GM23338 (cell line): ENCODE measurements around the gene HEMK1. TPM values are rescaled to one million over a fixed set of nuclear protein-coding genes. Genes with fewer than 3 reads are reported as not detected.

Experiments used
- ATAC-seq: fragments of 200-7000 bp; cut with Tn5 transposase; 3 replicates; pipeline ENCODE4 v1.9.1; 2020
- DNase-seq: peaks from one replicate; pipeline ENCODE4 v3.0.0-alpha.2; 2015; ENCODE audit warnings: low spot score
- H2AFZ ChIP-seq: fragments of 200-600 bp; sonication (generic); 2 replicates; pipeline ENCODE4 v1.8.0; 2016; ENCODE audit warnings: antibody characterized with exemption, mild to moderate bottlenecking, moderate library complexity
- H3F3A ChIP-seq: fragments of 200-600 bp; sonication (generic); replicated peaks from 2 replicates; pipeline ENCODE4 v1.8.0; 2017; ENCODE audit warnings: antibody characterized with exemption, mixed run types, low read depth
- H3K27ac ChIP-seq: fragments of 200-600 bp; sonication (generic); 2 replicates; pipeline ENCODE4 v1.6.1; 2016; ENCODE audit warnings: low read depth
- H3K27me3 ChIP-seq: fragments of 200-600 bp; sonication (generic); 2 replicates; pipeline ENCODE4 v1.8.0; 2016; ENCODE audit warnings: mild to moderate bottlenecking, mixed run types, moderate library complexity; ENCODE audit not compliant: insufficient read depth
- H3K36me3 ChIP-seq: fragments of 200-600 bp; sonication (generic); 2 replicates; pipeline ENCODE4 v1.8.0; 2016; ENCODE audit warnings: mild to moderate bottlenecking; ENCODE audit not compliant: insufficient read depth
- H3K4me1 ChIP-seq: fragments of 200-600 bp; sonication (generic); 2 replicates; pipeline ENCODE4 v1.8.0; 2016; ENCODE audit warnings: mild to moderate bottlenecking, moderate library complexity; ENCODE audit not compliant: insufficient read depth
- H3K4me2 ChIP-seq: fragments of 200-600 bp; sonication (generic); 2 replicates; pipeline ENCODE4 v1.7.1; 2017; ENCODE audit warnings: mixed run types
- H3K4me3 ChIP-seq: fragments of 200-600 bp; sonication (generic); 2 replicates; pipeline ENCODE4 v1.6.1; 2016; ENCODE audit warnings: mixed run types
- H3K79me2 ChIP-seq: fragments of 200-600 bp; sonication (generic); replicated peaks from 2 replicates; pipeline ENCODE4 v1.8.0; 2017; ENCODE audit warnings: mild to moderate bottlenecking; ENCODE audit not compliant: insufficient read depth
- H3K9me2 ChIP-seq: fragments of 200-600 bp; sonication (generic); 2 replicates; pipeline ENCODE4 v1.8.0; 2017; ENCODE audit not compliant: insufficient read depth
- H4K20me1 ChIP-seq: fragments of 200-600 bp; sonication (generic); replicated peaks from 2 replicates; pipeline ENCODE4 v1.8.0; 2017; ENCODE audit warnings: mild to moderate bottlenecking; ENCODE audit not compliant: insufficient read depth
- H3K27ac Mint-ChIP-seq: 2 replicates; pipeline ENCODE4 v1.8.0; 2020; ENCODE audit warnings: inconsistent platforms, mild to moderate bottlenecking, moderate library complexity, mixed read lengths
- H3K27me3 Mint-ChIP-seq: 3 replicates; pipeline ENCODE4 v1.8.0; 2022; ENCODE audit warnings: low read depth, mild to moderate bottlenecking, moderate library complexity, mixed read lengths, inconsistent platforms; ENCODE audit not compliant: insufficient read depth, poor library complexity
- H3K36me3 Mint-ChIP-seq: 3 replicates; pipeline ENCODE4 v1.8.0; 2021; ENCODE audit warnings: low read depth, mild to moderate bottlenecking, inconsistent platforms, moderate library complexity, mixed read lengths
- H3K4me1 Mint-ChIP-seq: 3 replicates; pipeline ENCODE4 v1.8.0; 2020; ENCODE audit warnings: mild to moderate bottlenecking, inconsistent platforms, mixed read lengths
- H3K4me3 Mint-ChIP-seq: 3 replicates; pipeline ENCODE4 v1.8.0; 2021; ENCODE audit warnings: moderate library complexity, mild to moderate bottlenecking, inconsistent platforms, mixed read lengths
- H3K9me3 Mint-ChIP-seq: 3 replicates; pipeline ENCODE4 v1.8.0; 2020; ENCODE audit warnings: moderate library complexity, mild to moderate bottlenecking, inconsistent platforms, mixed read lengths
- EZH2phosphoT487 ChIP-seq: fragments of 200-600 bp; sonication (generic); IDR thresholded peaks from one replicate; pipeline ENCODE4 v1.8.1; 2018; ENCODE audit warnings: antibody characterized with exemption; ENCODE audit not compliant: unreplicated experiment
- JUNB ChIP-seq: IDR thresholded peaks from one replicate; pipeline ENCODE4 v1.6.1; 2016; ENCODE audit warnings: antibody characterized with exemption; ENCODE audit not compliant: unreplicated experiment
- POLR2AphosphoS5 ChIP-seq: IDR thresholded peaks from 2 replicates; pipeline ENCODE4 v1.6.1; 2016; ENCODE audit warnings: antibody characterized with exemption, low read depth
- ZNF114 ChIP-seq: fragments of 250-450 bp; sonication (Bioruptor Pico); IDR thresholded peaks from 2 replicates; pipeline ENCODE4 v1.5.0; 2020; ENCODE audit warnings: mild to moderate bottlenecking, moderate library complexity
- polyA plus RNA-seq: library from polyadenylated mRNA; unstranded; fragments of >200 nt; fragmentation: Nextera tagmentation; extraction: Ambion mirVana; gene quantifications from 2 replicates; pipeline ENCODE4 v1.2.1, GENCODE V29; 2016
- total RNA-seq: library from RNA; depleted of rRNA; stranded (reverse); fragments of >200 nt; shearing (Covaris generic); gene quantifications from 2 replicates; pipeline ENCODE4 v1.2.3, GENCODE V29; 2014
- TF ChIP-seq, protein P1 (sequence below): IDR thresholded peaks from one replicate; pipeline ENCODE4 v1.6.1; 2018; ENCODE audit warnings: antibody characterized with exemption; ENCODE audit not compliant: unreplicated experiment
- TF ChIP-seq, protein P2 (sequence below): IDR thresholded peaks from 2 replicates; pipeline ENCODE4 v1.6.1; 2016; ENCODE audit warnings: antibody characterized with exemption

HEMK1 gene
- total and polyA plus RNA-seq, 2 experiments from 2014 or later, result 5.6 to 10.1 TPM

DNA sequence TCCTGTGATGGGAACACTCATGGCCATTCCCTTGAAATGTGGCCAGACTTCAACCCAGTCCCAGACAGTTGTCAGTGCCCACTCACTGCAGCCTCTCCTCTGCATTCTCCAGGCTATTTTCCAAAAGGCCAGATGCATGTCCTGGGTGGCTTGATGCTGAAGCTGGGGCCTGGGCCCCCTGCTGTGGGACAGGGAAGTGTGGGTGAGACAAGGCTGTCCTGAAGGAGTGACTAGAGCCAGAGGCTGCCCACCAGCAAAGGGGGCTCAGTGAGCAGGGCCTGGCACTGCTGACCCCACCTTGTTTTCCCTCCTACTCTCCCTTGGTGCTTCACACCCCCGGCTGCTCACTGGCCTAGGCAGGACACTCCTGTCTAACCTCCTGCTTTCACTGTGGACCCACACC is 30.4 kb downstream of the HEMK1 start (continued):
- TF ChIP-seq, protein P1, sequence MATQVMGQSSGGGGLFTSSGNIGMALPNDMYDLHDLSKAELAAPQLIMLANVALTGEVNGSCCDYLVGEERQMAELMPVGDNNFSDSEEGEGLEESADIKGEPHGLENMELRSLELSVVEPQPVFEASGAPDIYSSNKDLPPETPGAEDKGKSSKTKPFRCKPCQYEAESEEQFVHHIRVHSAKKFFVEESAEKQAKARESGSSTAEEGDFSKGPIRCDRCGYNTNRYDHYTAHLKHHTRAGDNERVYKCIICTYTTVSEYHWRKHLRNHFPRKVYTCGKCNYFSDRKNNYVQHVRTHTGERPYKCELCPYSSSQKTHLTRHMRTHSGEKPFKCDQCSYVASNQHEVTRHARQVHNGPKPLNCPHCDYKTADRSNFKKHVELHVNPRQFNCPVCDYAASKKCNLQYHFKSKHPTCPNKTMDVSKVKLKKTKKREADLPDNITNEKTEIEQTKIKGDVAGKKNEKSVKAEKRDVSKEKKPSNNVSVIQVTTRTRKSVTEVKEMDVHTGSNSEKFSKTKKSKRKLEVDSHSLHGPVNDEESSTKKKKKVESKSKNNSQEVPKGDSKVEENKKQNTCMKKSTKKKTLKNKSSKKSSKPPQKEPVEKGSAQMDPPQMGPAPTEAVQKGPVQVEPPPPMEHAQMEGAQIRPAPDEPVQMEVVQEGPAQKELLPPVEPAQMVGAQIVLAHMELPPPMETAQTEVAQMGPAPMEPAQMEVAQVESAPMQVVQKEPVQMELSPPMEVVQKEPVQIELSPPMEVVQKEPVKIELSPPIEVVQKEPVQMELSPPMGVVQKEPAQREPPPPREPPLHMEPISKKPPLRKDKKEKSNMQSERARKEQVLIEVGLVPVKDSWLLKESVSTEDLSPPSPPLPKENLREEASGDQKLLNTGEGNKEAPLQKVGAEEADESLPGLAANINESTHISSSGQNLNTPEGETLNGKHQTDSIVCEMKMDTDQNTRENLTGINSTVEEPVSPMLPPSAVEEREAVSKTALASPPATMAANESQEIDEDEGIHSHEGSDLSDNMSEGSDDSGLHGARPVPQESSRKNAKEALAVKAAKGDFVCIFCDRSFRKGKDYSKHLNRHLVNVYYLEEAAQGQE, result no peak
- TF ChIP-seq ZNF114 (CRISPR knock-in tag) (no peak), POLR2AphosphoS5 (no peak)
- TF ChIP-seq, protein P2, sequence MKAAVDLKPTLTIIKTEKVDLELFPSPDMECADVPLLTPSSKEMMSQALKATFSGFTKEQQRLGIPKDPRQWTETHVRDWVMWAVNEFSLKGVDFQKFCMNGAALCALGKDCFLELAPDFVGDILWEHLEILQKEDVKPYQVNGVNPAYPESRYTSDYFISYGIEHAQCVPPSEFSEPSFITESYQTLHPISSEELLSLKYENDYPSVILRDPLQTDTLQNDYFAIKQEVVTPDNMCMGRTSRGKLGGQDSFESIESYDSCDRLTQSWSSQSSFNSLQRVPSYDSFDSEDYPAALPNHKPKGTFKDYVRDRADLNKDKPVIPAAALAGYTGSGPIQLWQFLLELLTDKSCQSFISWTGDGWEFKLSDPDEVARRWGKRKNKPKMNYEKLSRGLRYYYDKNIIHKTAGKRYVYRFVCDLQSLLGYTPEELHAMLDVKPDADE, result no peak

DNA sequence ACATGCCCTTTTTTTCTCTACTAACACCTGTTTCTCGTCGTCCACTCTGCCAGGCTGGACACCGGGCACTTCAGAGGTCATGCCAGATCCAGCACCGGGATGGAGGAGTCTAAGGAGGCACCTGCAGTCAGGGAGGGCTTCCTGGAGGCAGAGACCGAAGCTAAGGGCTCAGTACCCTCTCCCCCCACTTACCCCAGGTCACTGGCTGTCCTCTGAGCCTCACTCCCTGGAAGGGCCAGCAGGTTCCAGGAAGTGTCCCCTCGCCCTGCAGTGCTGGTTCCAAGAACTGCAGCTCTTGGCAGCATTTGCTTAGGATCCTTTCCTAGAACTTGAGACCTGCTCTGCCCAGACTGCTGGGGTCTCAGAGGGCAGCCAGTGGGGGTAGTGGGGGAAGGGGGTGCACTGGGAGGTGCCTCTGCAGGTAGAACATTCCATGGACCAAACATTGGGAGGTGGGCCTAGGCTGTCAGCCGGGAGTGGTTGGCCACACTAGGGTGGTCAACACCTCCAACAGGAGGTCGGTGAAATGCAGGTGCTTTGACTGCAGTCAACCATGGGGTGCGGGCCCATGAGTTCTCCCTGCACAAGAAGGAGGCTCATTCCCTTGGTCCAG is 30.9 kb downstream of the HEMK1 start:
- H3K79me2 ChIP-seq, result no peaks in the 10 kb centered on the region
- H3K36me3 ChIP-seq, result no peaks in the 10 kb centered on the region
- Mint-ChIP-seq H3K4me3 (no peak overlapping the region), H3K9me3 (no peaks in the 10 kb centered on the region), H3K27me3 (peaks cover 4% of the 10 kb centered on the region), H3K27ac (no peak overlapping the region), H3K36me3 (no peaks in the 10 kb centered on the region), H3K4me1 (no peaks in the 10 kb centered on the region; the same call in 2 of the 3 replicates)
- ATAC-seq (no peak), DNase-seq (no peak)
- H3K27ac ChIP-seq, result no peak overlapping the region
- no peak overlapping the region for H3K4me3 ChIP-seq
- no peaks in the 10 kb centered on the region for H3K4me1 ChIP-seq
- H4K20me1 ChIP-seq, result no peaks in the 10 kb centered on the region
- no peak overlapping the region for H2AFZ ChIP-seq
- H3F3A ChIP-seq, result no peaks in the 10 kb centered on the region
- H3K4me2 ChIP-seq, result no peak overlapping the region
- TF ChIP-seq, protein P2, result no peak
- TF ChIP-seq JUNB (no peak), EZH2phosphoT487 (no peak)
- H3K27me3 ChIP-seq, result 0 out of 2 replicates have a peak, but pooled peaks cover 3% of the 10 kb centered on the region
- H3K9me2 ChIP-seq, result no peaks in the 10 kb centered on the region
